SK-N-SH (cell line): ENCODE data around the gene GOLGA8B.

ENCODE experiments used
- CHD2 ChIP-seq: fragments of 150-350 bp; IDR thresholded peaks from 2 replicates; pipeline ENCODE4 v1.6.1; 2018; ENCODE audit warnings: low read length; ENCODE audit not compliant: partially characterized antibody
- EP300 ChIP-seq, 2 experiments: IDR thresholded peaks; 2 replicates each; pipeline versions ENCODE4 v1.4.0 to v1.6.1; 2012; ENCODE audit warnings: borderline replicate concordance in 1 of 2, low read depth in 1 of 2, low read length in 1 of 2
- EZH2phosphoT487 ChIP-seq: fragments of 200-600 bp; sonication (generic); IDR thresholded peaks from 2 replicates; pipeline ENCODE4 v1.6.1; 2017; ENCODE audit warnings: low read depth, mixed run types, mild to moderate bottlenecking, antibody characterized with exemption, moderate library complexity, borderline replicate concordance
- FOXM1 ChIP-seq: IDR thresholded peaks from 2 replicates; pipeline ENCODE4 v1.4.0; 2012; ENCODE audit warnings: low read depth, mild to moderate bottlenecking
- JUND ChIP-seq: IDR thresholded peaks from 2 replicates; pipeline ENCODE4 v1.4.0; 2012
- POLR2AphosphoS5 ChIP-seq: IDR thresholded peaks from 2 replicates; pipeline ENCODE4 v1.6.1; 2012; ENCODE audit warnings: low read depth, low read length
- RCOR1 ChIP-seq: fragments of 150-350 bp; IDR thresholded peaks from 2 replicates; pipeline ENCODE4 v1.6.1; 2017; ENCODE audit warnings: antibody characterized with exemption, low read length
- TF ChIP-seq, protein P1 (sequence below): fragments of 200-600 bp; sonication (generic); IDR thresholded peaks from 2 replicates; pipeline ENCODE4 v1.6.1; 2017; ENCODE audit warnings: antibody characterized with exemption, mild to moderate bottlenecking, moderate library complexity

DNA sequence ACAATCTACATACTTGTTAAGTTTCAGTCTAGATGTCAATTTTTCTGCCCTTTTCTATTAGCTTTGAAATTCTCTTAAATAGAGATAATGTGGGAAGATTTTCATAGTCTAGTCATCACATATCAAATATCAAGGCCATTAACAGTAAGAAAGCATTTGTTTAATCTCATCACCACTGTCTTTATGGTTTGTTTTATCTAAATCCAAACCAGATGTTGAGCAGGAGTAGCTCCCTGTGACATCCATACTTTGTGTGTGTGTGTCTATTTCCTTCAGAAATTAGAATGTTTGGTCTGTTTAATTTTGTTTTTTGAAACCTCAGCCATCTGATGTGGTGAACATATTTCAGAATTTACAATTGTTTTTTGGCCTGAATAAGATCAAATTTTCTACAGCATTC is 23.1 kb upstream of the GOLGA8B start:
- no peak for TF ChIP-seq FOXM1
- TF ChIP-seq EZH2phosphoT487: no peak
- TF ChIP-seq, protein P1, sequence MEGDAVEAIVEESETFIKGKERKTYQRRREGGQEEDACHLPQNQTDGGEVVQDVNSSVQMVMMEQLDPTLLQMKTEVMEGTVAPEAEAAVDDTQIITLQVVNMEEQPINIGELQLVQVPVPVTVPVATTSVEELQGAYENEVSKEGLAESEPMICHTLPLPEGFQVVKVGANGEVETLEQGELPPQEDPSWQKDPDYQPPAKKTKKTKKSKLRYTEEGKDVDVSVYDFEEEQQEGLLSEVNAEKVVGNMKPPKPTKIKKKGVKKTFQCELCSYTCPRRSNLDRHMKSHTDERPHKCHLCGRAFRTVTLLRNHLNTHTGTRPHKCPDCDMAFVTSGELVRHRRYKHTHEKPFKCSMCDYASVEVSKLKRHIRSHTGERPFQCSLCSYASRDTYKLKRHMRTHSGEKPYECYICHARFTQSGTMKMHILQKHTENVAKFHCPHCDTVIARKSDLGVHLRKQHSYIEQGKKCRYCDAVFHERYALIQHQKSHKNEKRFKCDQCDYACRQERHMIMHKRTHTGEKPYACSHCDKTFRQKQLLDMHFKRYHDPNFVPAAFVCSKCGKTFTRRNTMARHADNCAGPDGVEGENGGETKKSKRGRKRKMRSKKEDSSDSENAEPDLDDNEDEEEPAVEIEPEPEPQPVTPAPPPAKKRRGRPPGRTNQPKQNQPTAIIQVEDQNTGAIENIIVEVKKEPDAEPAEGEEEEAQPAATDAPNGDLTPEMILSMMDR: no peak
- TF ChIP-seq CHD2: peak; percentile 78
- no peak for TF ChIP-seq JUND
- peak in 1 of 2 experiments; percentile 95; a peak in 2 of 4 replicates for TF ChIP-seq EP300 (IDR thresholded peaks at IDR 0.05; ENCODE audit: borderline replicate concordance in 1 of 2, low read depth in 1 of 2, low read length in 1 of 2)
- TF ChIP-seq POLR2AphosphoS5: peak; percentile 60; the same call in 1 of the 2 replicates
- peak; percentile 96 for TF ChIP-seq RCOR1
